Amniotic stem cell (primary cell): ENCODE results near the gene NPAS3.
"Not testable (repeated sequence)": the region's sequence is repeated elsewhere in the genome, so short reads cannot be mapped to it uniquely, and the experiment has no call there.

Source experiments
- DNase-seq: peaks from one replicate; lab custom pipeline; 2025; lab: John Stamatoyannopoulos, UW

The NPAS3 gene

GRCh38 chr14:33073023-33073422, 134.3 kb downstream of the NPAS3 start:
- no peak for DNase-seq

DNA sequence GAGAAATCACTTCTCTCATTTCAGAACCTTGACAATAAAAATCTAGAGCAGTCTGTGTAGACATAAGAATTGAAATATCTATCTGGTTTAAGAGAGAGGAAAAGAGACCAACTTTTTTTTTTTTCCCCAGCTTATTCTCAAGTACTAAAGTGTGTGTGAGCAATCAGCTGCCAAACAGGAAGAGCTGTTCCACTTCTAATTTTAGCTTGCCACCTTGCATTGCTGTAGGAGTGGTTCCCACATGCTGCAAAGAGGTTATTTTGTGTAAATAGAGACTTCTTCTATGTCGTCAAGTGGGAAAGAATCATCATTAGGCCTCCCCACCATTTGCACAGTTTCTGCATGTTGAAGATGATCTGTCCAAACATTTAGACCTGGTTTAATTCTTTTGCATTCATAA, 142.6 kb downstream of the NPAS3 start:
- no peak for DNase-seq

- no peak for DNase-seq
Observed at GRCh38 chr14:33085799-33086198, 147.1 kb downstream of the NPAS3 start.

GRCh38 chr14:33088274-33088673, 149.6 kb downstream of the NPAS3 start:
- DNase-seq: not testable (repeated sequence)

GRCh38 chr14:33098016-33098415, 159.3 kb downstream of the NPAS3 start:
- no peak for DNase-seq

DNA sequence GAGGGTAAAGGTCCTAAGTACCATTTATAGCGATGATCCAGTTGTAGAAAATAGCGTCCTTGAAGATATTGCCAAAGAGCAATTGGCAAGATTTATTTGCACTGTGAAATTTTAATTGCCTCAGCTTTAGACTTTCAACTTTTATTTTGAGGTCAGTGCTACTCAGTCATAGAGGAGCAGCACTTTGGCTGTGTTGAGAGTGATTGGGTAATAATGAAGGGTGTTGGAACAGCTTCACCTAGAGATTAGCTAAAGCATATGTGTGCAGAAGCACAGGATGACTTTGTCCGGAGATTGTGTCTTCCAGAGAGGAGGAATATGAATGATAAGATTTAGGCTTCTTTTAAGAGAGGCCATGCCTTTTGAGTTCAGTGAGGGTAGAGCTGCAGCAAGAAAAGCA, 164.8 kb downstream of the NPAS3 start:
- no peak for DNase-seq

- no peak for DNase-seq
Observed at GRCh38 chr14:33103966-33104365, 165.3 kb downstream of the NPAS3 start.

DNA sequence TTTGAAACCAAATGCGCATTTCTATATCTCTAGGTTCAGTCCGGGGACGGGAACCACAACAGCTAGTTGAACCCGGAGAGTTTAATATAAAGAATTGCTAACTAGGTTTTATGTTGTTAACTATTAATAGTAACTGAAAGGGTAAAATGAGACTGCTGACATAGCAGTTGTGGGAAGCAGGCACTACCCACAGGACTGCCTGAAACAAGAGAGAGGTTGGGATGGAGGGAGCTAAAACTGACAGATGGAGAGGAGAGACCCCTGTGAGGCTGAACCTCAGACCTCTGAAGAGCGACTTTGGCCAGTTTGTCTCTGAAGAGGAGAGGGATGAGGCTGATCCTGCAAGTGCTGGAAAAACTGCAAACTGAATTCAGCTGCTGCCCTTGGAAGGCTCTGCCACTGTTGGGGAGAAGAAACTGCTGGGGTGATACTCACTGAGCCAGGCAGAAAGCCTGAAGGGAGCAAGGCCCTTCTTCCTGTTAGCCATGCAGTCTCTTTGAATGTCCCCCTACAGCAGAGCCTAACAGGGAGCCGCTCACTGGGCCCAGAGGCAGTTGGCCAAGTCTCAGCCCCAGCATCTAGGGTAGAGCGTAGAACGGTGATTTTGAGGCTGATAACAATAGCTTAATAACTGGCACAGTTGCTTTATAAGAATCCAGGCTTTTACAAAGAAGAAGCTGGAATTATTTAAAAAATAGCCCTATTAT, 172.2 kb downstream of the NPAS3 start:
- no peak for DNase-seq

GRCh38 chr14:33114331-33114730, 175.7 kb downstream of the NPAS3 start:
- no peak for DNase-seq

DNA sequence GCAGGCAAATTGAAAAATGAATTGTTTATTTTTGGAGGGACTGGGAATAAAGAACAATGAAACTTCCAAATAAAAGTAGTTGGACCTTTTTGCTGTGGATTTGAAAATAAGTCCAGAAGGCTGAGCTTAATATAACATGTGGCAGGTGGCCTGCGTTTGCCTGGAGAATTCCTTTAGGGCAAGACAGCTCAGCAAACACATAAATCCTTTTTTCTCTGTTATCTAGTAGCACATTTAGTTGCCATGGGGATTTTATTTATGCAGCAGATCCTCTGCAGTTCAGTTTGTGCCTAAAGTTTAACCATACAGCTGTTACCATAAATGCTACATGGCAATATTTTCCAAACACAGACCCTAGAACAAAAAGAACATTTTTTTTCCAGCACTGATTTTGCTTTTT, 180.0 kb downstream of the NPAS3 start:
- DNase-seq: no peak

GRCh38 chr14:33120341-33120740, 181.7 kb downstream of the NPAS3 start:
- DNase-seq: no peak

DNA sequence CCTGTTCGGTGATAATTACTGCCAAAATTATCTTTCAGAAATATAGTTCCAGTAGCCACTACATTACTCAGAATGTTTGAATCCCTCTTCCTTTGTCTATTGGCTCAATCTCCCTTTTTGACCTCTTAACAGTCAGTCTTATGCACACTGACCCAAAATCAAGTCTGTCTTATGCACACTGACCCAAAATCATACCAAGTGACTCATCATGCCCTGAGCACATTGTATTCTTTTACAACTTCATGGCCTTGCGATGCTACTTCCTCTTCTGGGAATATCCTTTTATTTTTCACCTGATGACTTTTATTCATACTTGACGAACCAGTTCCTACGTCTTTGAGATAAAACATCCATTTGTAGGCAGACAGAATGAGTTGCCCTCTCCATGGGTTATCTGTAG, 182.3 kb downstream of the NPAS3 start:
- no peak for DNase-seq

DNA sequence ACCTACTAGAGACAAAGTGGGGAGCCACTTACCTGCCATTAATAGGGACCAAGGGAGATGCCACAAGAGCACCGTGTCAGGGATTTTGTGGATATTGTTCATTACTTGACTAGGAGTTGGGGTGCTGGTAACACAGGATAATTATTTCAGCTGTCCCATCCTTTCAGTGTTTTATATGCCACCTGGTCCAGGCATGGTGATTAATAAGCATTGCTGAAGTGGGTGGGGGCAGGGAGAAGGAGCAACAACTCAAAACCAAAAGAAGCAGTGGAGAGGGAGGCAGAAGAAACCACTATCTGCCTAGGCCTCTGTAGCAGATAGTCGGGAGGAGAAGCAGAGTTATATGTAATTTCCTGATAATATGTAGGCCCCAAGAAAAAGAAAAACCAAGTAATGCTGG, 184.6 kb downstream of the NPAS3 start:
- DNase-seq: no peak

GRCh38 chr14:33126433-33126832, 187.8 kb downstream of the NPAS3 start:
- DNase-seq: no peak

DNA sequence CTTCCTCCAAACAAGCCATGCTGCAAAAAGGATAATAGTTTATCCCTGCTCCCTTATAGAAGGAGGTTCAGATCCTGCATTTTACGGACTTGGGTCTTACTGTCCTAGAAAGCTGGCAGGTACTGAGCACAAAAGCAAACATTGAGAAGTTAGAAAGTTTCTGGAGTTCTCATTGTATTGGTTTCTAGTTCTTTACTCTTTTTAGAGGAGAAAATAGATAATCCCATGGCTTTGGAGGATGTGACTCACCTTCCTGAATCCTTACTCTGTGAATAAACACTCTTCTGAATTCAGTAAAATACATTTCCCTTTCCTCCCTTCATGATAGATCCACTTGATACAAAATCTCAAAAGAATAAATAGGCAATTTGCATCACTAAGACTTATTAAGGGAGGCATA, 188.9 kb downstream of the NPAS3 start:
- DNase-seq: no peak

DNA sequence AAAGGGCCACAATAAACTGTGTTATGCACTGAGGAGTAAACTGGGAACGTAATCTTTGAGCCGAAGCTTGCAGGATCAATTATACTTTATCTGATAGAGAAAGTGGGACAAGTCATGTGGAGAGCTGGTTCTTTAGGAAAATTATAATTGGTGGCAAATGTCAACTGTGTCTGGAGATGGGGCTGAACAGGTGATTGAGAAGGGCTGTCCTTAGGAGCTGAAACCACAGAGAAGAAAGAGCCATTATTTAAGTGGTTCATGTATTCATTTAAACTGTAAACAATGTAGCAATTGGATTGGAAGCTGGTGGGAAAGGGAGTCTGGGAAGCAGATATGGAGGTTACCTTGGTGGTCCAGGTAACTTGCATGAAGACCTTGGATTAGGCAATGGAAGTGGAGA, 193.1 kb downstream of the NPAS3 start:
- DNase-seq: no peak

- DNase-seq: no peak
Observed at GRCh38 chr14:33134162-33134561, 195.5 kb downstream of the NPAS3 start.

GRCh38 chr14:33134975-33135374, 196.3 kb downstream of the NPAS3 start:
- no peak for DNase-seq

DNA sequence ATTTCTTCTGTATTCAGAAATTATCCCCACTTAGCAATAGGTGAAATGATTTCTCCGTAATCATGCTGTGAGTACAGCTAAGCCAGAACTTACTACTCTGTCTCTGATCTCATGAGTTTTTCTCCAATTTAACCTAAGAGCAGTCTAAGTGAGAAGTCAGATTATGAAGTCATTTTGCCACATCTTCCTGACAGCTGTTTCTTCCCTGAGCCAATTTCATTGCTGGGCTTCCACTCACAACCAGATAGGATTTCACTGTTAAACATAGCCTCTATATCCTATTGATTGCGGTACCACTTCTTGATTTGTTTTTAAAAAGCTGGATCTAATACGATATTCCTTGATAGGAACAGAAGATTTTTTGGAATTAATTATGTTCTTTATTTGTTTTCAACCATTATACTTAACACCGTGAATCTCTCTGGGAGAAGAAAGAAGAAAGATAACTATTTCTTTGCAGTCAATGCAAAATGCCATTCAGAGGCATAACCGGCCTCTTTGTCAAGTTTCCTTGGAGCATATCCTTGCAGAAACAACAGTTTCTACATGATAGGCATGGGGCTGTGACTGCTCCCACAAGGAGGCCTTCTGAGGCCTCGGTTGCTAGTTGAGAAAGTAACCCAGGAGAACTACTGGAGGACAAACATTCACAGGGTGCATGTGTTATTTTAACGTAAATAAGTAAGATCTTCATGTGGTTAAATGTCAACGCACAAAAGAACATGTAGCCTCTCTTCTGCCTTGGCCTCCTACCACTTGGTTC, 212.2 kb downstream of the NPAS3 start:
- DNase-seq: no peak

GRCh38 chr14:33163109-33163508, 224.4 kb downstream of the NPAS3 start:
- DNase-seq: no peak

DNA sequence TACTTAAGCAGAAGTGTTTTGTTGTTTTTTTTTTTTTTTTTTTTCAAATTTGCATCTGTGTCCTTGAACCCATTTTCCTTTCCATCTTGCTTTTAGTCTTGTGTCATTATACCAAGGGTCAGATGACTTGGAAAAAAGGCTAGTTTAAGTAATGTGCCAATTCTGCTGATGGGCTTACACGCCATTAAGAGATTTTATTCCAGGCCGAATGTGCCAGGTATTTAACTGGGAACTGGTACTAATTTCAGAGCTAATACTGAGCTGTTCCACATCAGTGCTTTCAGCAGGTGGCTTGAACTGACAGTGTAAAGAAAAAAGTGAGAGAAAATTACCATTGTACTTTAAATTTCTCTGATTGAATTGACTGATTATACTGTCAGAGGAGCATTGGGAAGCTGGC, 224.9 kb downstream of the NPAS3 start:
- no peak for DNase-seq

- no peak for DNase-seq
Observed at GRCh38 chr14:33165144-33165925, 226.7 kb downstream of the NPAS3 start.

DNA sequence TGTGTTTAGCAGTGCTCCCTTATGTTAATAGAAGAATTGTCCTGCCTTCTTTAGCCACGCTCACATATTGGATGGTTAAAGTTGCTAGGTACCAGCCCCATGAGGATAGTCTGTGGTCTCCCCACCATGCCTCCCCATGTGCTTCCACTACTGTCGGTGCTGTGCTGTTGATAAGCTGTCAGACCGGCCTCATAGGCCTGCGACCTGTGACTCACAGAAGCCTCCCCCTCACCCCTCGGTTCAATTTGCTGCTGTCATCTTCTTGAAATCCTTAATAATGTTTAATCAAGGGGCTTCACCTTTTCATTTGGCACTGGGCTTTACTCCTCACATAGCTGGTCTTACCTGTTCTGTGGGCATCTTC, 227.2 kb downstream of the NPAS3 start:
- DNase-seq: no peak
